Stimulated activated CD8-positive, alpha-beta memory T cell treated with anti-CD3 and anti-CD28 coated beads, Interleukin-7, amount 100 ng/mL, for 1 hour (primary cell): Measurements from ENCODE around the gene TBCK.

Source experiments
- DNase-seq, 2 donors: peaks; one replicate each; pipeline ENCODE4 v3.0.0-alpha.2; 2020; ENCODE audit warnings: low read depth in 2 of 2

TBCK gene

DNA sequence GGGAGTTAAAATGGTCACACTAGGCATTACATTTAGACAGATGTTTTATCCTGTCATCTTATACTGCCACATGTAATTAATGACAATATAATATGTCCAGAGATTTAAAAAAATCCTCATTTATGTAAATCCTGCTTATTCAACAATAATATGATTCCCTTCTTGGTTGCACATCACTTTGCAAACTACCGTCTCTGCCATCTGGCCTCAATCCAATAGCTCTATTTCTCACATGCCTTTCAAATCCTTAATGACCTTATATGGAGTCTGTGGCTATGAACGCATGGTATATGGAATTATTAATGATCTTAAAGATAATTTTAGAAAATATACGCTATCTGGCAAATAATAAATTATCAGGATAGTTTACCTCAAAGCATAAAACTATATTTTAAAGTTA, 276.2 kb downstream of the TBCK start:
- DNase-seq, result no peak

- DNase-seq, result no peak
Measured at GRCh38 chr4:106038908-106039307, 277.1 kb downstream of the TBCK start.

DNA sequence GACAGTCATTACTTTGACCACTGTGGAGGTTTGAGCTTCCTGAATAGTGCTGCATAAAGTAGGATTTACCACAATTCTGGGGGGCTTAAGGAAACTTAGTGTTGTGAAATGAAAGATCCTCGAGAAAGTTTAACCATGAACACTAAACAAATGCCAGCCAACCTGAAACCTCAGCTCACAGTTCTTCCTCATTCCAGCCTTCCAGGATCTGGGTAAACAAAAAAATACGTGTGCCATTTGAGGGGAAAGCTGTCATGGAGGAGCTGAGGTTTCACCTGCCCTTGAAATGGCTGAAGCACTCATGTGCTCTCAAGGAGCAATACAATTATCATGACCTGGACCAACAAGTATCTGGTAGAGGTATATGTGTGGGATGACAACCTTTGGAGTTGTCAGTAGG, 278.0 kb downstream of the TBCK start:
- DNase-seq, result no peak

- no peak for DNase-seq
Measured at GRCh38 chr4:106036848-106037247, 279.2 kb downstream of the TBCK start.

GRCh38 chr4:106036334-106036733, 279.7 kb downstream of the TBCK start:
- DNase-seq, result no peak

GRCh38 chr4:106035204-106035603, 280.8 kb downstream of the TBCK start:
- no peak for DNase-seq

- DNase-seq, result no peak
Measured at GRCh38 chr4:106034751-106035150, 281.3 kb downstream of the TBCK start.

- DNase-seq, result no peak
Measured at GRCh38 chr4:106034220-106034619, 281.8 kb downstream of the TBCK start.

DNA sequence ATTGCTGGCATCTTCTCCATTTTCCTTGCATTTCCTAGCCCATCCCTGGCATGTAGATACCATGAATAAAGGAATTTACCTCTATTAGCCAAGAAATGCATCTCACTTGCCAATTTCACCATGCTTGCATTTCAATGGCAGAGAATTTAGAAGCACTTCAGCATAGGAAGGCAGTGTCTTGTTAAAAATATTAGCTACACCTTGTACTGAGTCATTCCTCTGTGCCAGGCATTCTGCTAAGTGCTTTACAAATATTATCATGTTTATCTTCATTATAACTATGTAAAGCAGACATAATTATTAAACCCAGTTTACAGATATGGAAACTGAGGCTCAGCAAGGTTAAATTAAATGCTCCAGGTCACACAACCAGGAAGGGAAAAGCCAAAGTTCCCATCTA, 282.5 kb downstream of the TBCK start:
- no peak for DNase-seq

GRCh38 chr4:106032851-106033286, 283.1 kb downstream of the TBCK start:
- no peak for DNase-seq

GRCh38 chr4:106022454-106022853, 293.6 kb downstream of the TBCK start:
- no peak for DNase-seq

GRCh38 chr4:106021737-106022410, 294.1 kb downstream of the TBCK start:
- no peak for DNase-seq

GRCh38 chr4:106019771-106020170, 296.2 kb downstream of the TBCK start:
- DNase-seq, result no peak

DNA sequence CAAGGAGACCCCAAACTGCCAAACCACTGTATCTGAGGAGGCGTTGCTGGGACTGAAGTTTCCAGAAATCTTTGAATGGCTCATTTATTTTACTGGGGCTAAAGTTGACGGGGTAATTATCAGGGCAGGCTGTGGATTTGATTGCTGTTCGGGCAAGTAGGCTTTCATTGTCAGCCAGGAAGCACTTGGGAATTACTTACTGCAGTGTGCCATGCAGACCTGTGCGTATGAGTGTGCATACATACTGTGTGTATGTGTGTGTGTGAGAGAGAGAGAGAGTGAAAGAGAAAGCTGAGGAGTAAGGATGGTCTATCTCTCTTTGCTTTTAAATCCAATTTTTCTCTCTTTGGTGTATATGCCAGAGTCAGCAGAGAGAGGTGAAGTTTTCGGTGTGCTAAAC, 298.0 kb downstream of the TBCK start:
- DNase-seq, result no peak

DNA sequence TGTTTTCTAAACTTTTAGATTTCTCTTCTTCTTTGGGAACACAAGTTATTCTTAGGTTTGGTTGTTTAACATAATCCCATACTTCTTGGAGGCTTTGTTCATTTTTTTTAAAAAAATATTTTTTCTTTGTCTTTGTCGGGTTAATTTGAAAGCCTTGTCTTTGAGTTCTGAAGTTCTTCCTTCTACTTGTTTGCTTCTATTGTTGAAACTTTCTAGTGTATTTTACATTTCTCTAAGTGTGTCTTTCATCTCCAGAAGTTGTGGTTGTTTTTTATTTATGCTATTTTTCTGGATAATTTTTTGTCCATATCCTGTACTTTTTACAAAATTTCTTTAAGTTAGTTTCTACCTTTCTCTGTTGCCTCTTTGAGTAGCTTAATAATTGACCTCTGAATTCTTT, 304.6 kb downstream of the TBCK start:
- DNase-seq, result no peak

GRCh38 chr4:106010761-106011160, 305.2 kb downstream of the TBCK start:
- DNase-seq, result no peak

DNA sequence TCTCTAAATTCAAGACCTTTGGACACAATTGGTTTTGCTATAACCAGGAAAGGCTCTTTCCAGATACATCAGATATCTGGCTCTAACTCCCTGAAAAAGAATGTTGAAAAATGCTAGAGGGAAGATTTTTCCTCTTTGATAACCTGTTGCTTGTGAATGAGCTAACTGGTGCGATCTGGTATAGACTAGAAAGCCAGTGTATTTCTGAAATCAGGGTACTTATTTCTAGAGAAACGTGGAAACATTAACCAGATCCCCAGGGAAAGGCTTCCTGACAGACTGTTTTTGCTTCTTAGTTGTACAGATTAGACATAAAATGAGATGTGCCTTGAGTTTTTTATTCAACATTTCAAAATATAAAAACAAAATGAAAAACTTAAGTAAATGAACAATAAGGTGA, 313.0 kb downstream of the TBCK start:
- DNase-seq, result no peak

DNA sequence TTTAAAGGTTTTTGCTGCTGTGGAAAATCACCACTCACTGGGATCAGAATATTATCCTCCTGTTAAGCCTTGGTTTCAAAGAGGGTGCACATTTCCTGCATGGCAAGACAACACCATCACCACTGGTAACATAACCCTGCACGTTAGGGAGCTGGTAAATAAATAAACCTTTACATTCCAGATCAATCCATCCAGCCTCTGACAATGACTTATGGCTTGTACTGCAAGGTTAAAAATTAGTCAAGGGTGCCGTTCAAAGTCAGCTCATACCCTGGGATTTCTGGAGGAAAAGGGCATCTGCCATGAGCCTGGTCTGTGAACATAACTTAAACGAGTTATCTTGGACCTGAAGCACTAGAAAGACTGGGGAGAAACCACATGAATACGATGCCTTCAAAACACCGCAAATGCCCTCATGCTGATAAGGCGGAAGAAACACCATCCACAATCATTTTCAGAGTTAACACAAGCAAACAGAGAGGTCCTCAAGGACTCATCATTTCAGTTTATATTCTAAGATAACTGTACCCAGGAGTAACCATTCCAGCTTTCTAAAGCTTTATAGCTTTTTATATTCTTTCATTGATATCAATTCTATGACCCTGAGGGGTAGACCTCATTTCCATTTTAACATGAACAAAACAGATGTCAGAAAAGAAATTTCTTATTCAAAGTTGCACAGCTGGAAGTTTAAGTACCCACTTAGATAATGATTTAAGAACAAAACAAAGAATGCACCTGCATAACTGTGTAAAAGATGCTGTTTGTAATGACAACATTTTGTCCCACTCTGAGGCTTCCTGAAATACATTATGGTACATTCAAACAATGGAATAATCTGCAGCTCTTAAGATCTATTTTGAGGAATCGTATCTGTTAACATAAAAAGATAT, 317.6 kb downstream of the TBCK start:
- DNase-seq, result no peak

GRCh38 chr4:105996845-105997244, 319.2 kb downstream of the TBCK start:
- DNase-seq, result no peak

- no peak for DNase-seq
Measured at GRCh38 chr4:105994841-105995501, 321.0 kb downstream of the TBCK start.

GRCh38 chr4:105994061-105994460, 321.9 kb downstream of the TBCK start:
- no peak for DNase-seq

- DNase-seq, result no peak
Measured at GRCh38 chr4:105992641-105993305, 323.2 kb downstream of the TBCK start.
